Stimulated activated CD4-positive, alpha-beta T cell treated with anti-CD3 and anti-CD28 coated beads, Interleukin-2, amount 100 ng/mL, for 4 hours (primary cell): ENCODE measurements around the gene TCF12.
"Not testable (repeated sequence)": the region's sequence is repeated elsewhere in the genome, so short reads cannot be mapped to it uniquely, and the experiment has no call there.

ENCODE experiments used
- DNase-seq: peaks from one replicate; pipeline ENCODE4 v3.0.0-alpha.2; 2020; ENCODE audit warnings: low read depth

TCF12 gene

DNA sequence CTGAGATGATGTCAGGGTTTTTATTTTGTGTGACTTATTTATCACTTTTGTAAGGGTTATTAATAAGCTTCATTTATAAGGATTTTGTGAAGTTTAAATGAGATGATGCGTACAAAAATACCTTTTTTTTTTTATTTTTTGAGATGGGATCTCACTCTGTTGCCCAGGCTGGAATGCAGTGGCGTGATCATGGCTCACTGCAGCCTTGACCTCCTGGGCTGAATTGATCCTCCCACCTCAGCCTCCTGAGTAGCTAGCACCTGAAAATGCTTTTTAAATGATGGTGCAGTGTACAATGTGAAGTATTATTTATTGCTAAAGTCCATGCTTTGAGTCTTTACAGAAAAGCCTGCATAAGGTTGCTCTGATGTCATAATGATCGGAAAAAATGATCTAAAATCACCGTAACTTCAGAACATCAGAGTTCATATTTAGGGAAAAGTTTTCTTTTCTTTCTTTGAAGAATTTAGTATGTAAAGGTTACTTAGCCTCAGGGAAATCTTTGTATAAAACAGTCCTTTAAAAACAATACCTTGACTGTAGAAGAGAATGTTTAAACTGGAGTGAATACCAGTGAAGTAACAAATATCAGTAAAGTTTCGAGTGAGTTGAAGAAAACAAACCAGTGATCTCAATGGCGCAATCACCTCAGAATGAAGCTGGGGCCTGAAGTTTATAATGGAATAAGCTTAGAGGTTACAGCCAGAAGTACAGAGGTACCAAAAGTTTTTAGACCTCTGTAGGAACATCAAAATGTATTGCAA, 29.7 kb downstream of the TCF12 start:
- DNase-seq = no peak

DNA sequence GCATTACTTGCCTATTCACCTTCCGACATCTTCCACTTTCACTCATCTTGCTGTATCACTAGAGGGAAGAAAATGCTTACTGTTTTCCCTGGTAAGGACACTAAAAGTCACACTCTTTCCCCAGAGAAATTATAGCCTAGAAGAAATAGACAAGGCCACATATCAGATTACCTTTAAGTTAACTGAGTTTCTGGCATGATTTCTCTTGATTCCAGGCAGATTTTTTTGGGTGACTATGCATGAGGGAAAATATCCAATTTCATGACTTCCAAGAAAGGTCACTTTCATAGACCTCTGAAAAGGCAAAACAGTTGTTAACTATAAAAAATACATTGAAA, 30.3 kb downstream of the TCF12 start:
- DNase-seq = no peak

DNA sequence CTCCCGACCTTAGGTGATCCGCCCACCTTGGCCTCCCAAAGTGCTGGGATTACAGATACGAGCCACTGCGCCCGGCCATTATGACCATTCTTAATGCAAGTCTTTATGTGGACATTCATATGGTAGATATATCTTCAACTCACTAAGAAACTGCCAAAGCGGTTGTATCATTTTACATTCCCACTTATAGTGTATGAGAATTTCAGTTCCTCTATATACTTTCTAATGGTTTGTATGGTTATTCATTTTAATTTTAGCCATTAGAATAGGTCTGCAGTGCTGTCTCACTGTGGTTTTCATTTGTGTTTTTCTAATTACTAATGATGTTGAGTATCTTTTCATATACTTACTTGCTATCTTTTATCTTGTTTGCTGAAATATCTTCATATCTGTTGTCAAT, 32.5 kb downstream of the TCF12 start:
- no peak for DNase-seq

DNA sequence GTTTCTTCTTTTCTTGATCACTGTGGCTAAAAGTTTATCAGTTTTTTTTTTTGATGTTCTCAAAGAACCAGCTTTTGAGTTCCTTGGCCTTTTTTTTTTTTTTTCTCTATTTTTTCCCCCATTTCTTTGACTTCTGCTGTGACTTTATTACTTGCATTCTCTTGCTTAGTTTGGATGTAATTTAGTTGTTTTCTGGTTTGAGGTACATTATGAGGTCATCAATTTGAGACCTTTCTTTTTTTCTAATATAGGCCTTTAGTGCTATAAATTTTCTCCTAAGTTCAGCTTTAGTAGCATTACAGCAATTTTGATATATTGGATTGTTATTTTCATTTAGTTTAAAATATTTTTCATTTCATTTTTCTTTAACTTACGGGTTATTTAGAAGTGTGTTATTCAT, 35.3 kb downstream of the TCF12 start:
- no peak for DNase-seq

DNA sequence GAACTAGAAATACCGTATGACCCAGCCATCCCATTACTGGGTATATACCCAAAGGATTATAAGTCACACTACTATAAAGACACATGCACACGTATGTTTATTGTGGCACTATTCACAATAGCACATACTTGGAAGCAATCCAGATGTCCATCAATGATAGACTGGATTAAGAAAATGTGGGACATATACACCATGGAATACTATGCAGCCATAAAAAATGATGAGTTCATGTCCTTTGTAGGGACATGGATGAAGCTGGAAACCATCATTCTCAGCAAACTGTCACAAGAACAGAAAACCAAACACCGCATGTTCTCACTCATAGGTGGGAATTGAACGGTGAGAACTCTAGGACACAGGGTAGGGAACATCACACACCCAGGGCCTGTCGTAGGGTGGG, 36.6 kb downstream of the TCF12 start:
- DNase-seq = not testable (repeated sequence)

DNA sequence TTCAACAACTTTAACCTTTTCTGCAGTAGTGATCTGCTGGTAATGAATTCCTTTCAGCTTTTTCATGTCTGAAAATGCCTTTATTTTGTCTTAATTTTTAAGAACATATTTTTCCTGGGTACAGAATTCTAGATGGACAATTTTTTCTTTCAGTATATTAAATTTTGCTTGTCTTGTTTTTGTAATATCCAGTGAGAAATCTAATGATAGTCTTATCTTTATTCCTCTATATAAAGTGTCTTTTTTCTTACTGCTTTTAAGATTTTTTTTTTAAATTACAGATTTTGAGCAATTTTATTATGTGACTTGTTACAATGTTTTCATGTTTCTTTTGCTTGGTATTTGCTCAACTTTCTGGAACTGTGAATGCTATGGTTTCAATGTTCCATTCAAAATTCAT, 38.1 kb downstream of the TCF12 start:
- no peak for DNase-seq

DNA sequence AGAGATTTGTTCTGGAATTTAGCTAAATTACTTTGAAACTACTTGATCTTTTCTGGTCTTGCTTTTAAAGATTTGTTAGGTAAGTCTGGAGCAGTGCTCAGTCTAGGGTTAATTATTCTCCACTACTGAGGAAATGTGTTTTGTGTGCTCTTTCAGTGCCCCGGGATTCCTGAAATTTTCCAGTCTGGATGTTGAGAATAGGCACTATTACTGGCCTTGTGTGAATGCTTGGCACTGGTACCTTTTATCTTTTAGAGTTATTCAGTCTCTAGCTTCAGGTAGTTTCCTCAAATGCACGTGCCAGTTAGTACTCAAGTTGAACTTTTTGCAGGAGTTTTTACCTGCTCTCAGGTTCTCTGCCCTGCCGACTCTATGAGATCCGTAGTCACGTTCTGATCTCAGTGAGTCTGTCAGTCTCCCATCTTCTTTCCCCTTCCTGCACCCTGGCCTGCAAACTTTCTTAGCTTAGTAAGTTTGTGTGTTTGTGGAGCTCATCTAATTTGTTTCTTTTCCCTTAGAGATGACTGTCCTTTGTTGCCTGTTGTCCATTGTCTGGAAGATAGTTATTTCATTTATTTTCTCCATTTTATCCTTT, 39.5 kb downstream of the TCF12 start:
- no peak for DNase-seq

DNA sequence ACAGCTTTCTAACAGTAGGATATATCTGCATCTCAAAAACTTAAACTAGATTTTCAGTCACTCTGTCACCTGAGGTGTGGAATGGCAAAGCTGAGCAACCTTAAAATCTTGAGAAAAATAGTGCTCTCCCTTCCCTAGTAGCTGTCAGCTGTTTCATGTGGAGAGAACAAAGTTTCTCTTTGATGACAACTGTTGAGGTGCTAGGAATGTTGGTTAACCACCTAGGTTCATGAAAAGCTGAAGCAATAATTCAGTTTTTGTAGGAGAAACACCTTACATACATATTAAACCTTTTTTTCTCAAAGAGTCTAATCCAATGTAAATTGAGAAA, 40.8 kb downstream of the TCF12 start:
- DNase-seq = no peak

DNA sequence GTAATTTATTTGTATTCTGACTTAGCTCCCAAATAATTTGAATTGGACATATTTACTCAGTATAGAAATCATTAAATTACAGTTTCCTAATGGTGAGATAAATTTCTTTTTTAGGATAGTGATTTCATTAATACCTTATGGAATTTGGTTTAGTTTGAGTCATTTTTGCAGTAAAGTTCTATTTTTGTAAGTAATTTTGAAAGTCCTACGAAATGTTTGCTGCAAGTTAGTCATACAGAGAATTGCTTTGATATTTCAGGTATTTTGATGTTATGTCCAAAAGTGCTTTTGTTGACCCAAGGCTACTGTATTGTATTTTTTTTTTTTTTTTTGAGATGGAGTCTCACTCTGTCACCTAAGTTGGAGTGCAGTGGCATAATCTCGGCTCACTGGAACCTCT, 41.7 kb downstream of the TCF12 start:
- no peak for DNase-seq

DNA sequence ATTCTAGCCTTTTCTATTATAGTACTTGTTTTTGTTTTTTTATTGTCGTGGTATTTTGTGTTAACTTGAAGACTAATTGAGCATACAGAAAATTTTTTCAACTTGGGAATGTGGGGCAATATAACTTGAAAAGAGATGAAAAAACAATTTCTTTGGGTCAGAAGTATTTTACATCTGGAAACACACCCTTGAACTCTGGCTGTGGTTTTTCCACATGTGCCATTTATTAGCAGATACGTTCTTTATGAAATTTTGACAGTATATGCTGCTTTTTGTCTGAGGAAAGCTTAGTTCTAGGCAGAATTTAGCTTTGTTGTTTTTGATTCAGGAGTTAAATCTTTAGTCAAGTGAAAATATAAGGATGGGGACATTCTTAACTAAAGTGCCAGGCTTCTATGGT, 44.7 kb downstream of the TCF12 start:
- no peak for DNase-seq

DNA sequence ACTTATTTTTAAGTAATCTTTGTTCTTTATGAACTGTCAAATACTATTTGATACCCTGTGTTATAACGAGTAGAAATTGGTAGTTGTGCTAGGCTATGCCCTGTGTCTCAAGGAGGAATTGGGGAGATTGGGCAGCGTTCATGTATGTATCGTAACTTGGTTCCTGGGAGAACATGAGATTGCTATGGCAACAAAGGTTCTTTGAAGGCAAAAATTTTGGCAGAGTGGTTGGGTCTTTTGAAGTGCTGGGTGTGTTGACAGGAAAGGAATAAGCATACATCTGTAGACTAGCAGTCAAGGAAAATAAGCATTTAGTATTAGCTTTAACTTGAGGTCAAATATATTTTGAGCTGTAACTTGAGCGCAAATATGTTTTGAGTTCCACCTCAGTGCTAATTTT, 45.3 kb downstream of the TCF12 start:
- no peak for DNase-seq

DNA sequence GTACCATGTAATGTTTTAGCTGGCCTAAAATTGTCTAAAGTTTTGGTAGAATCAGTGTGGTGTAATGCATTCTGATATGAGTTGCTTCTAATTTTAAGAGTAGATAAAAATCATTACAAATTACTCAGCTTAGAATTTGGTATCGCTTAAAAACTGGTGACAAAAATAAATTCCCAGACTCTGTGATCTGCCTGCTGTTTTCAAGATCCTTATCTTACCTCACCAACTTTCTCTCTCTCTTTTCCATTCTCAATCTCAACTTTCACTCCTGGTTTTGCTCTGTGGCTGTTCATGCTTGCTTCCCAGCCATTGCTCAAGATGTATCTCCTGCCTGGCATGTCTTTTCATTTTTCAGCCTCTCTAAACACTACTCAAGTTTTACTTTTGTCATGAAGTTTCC, 45.7 kb downstream of the TCF12 start:
- no peak for DNase-seq

DNA sequence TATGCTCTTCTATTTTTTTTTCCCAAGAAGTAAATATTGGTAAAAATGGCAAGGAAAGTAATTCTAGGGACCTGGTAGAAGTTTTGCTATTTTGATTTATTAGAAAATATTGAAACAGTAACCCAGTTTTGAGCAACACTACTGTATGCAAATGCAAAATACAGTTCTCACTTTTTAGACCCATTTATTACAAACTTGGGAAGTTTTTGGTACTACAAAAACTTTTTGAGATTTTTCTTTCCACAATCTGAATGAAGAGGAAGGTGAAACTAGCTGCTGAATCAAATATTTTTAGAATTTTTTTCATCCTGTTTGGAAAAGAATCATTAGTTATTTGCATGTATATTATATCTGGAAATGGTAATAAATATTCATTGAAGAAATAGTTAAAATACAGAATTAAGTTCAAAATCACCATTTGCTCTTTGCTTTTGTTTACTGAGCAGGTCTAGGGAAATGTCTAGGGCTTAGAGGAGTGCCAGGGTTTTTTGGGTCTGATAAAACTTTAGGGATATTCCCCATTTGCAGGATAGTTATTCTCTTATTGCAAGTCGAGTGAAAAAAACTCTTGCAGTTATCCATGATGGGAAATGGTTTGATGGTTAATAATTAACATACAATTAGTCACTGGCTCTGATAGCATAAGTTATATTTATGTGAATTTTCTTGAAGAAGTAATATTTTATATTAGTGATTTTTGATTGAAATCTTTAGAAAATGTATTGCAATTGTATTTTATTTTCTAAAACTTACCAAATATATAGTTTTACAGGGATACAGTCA, 47.0 kb downstream of the TCF12 start:
- no peak for DNase-seq

DNA sequence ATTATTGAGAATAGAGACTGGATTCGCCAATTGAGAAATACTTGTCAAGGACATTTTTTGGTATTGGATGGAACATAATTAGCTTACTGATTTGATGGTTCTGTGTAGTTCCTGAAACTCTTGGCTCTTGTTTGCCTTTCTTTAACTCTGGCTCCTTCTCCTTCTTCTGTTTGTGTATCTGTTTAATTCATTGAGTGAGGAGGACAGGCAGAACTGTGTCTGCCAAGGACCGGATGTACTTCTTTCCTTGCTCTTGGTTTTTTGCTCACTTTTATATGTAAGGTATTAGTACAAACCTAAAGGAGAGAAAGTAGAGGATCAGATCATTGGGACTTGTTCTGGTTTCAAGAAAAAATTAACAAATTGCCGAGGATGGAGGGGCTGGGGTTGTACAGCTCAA, 48.9 kb downstream of the TCF12 start:
- no peak for DNase-seq

DNA sequence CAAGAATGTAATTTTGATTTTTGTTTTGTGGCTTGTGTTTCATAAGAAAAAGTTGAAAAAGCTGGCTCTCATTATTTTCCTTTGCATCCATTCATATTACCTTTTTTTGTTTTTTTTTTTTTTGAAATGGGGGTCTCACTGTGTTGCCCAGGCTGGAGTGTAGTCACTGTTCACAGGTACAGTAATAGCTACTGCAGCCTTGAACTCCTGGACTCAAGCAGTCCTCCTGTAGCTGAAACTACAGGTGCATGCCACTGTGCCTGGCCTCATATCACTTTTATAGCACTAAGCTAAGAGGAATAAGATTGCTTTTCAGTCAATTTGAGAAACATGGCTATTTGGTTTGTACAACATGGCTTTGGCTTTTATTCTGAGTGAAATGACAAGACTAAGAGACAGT, 49.8 kb downstream of the TCF12 start:
- no peak for DNase-seq

DNA sequence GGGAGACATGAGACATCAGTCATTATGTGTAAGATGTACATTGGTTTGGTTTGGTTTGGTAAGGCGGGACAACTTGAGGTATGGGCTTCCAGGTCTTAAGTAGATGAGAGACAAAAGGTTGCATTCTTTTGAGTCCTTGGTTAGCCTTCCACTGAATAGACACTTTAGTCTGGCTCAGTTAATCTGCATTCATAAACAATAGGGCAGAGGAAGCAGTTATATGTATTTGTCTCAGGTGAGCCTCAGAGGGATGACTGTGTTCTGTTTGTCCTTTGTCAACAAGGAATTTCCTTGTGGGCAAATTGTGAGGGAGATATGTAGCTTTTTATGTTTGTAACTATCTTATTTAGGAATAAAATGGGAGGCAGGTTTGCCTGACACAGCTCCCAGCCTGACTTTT, 50.4 kb downstream of the TCF12 start:
- DNase-seq = no peak

DNA sequence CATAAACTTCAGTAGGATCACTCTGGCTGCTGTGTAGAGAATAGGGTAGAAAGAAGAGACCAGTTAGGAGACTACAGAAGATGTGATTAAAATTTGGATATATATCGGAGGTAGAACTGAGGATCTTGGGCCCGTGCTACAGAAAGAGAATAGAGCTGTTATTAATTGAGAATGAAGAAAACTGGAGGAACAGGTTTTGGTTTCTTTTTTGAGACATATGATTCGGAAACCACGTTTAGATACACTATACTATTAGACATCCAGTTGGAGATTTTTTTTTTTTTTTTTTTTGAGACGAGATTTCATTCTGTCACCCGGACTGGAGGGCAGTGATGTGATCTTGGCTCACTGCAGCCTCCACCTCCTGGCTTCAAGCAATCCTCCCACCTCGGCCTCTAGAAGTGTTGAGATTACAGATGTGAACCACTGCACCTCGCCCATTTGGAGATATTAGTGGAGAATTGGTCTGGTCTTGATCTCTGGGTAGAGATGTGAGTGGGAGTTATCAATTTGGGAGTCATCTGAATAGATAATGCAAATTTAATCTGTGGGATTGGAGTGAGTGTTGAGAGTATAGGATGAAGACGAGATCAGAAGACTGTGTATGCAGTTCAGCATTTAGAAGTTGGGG, 50.9 kb downstream of the TCF12 start:
- DNase-seq = no peak

DNA sequence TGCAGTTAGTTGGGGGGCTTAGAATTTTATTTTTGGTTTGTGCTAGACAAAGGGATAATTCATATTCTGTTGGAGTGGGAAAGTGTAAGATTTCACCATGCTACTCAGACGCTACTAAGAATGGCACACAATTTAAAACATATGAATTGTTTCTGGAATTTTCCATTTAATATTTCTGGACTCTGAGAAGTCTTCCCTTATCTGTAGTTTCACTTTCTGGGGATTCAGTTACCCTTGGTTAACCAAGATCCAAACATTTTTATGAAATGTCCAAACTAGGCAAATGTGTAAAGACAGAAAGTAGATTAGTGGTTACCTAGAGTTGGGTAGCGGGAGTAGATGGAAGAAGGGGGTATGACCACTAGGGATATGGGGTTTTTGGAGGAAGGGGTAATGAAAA, 53.1 kb downstream of the TCF12 start:
- no peak for DNase-seq

DNA sequence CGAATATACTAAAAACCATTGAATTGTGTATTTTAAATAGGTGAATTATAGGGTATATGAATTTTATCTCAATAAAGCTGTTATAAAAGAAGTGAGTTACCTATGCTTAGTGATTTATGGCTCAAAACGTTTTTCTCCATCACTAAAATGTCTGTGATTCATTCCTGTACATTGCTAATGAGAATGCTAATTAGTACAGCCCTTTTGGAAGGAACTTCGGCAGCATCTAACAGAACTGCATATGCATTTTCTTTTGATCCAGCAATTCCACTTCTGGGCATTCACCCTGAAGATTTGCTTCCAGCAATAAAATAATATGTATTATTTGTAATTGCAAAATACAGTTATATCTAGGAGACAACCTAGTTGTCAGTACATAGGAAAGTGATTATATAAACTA, 53.6 kb downstream of the TCF12 start:
- DNase-seq = no peak

DNA sequence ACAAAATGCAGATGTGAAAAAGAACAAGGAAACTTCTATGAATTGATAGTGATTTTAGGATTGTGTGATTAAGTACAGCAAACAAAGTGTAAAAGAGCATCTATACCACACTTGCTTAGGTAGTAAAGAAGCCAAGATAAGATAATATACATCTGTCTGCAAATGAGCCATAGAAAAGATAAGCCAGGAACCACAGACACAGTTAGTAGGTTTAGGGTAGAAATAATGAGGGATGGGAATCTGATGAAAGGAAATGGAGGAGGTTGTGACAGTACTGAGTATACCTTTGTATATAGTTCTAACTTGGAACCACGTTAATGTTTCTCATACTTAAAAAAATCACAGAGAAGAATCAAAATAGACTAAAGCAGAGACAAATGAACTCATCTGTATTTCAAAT, 54.0 kb downstream of the TCF12 start:
- DNase-seq = no peak

DNA sequence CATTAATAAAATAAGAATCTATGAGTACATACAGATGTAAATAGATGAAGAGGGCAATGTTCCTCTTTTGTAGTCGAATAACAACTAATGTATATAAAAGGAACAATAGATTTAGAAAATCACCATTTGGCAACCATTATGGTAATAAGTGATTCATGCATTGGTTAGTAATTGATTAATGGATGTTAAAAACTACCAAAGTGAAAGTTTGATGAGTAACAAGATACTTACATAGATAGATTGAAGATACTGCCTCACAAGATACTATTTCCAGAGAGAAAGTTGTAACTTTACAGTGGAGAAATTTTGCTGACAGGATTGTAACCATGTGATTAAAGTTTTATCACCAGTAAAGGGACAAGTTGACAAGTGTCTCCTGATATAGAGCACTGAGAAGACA, 55.0 kb downstream of the TCF12 start:
- DNase-seq = no peak

DNA sequence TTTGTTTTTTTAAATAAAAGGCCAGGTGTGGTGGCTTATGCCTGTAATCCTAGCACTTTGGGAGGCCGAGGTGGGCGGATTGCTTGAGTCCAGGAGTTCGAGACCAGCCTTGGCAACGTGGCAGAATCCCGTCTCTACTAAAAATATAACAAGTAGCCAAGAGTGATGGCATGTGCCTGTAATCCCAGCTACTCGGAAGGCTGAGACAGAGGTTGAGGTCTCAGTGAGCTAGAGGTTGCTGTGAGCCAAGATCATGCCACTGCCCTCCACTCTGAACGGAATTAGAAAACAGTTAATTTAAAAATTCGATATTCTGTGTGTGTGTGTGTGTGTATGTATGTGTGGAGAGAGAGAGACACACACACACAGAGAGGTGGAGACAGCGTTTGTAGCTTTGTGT, 58.8 kb downstream of the TCF12 start:
- DNase-seq = no peak
